Measurements from ENCODE around the gene ME3. TPM values are rescaled to one million over a fixed set of nuclear protein-coding genes. Genes with fewer than 3 reads are reported as not detected.
A peak's percentile ranks its signal among the peaks of the same experiment; 100 is the strongest.

ME3 gene
- total RNA-seq, 1 experiment from 2014 or later: 0.30 TPM

DNA sequence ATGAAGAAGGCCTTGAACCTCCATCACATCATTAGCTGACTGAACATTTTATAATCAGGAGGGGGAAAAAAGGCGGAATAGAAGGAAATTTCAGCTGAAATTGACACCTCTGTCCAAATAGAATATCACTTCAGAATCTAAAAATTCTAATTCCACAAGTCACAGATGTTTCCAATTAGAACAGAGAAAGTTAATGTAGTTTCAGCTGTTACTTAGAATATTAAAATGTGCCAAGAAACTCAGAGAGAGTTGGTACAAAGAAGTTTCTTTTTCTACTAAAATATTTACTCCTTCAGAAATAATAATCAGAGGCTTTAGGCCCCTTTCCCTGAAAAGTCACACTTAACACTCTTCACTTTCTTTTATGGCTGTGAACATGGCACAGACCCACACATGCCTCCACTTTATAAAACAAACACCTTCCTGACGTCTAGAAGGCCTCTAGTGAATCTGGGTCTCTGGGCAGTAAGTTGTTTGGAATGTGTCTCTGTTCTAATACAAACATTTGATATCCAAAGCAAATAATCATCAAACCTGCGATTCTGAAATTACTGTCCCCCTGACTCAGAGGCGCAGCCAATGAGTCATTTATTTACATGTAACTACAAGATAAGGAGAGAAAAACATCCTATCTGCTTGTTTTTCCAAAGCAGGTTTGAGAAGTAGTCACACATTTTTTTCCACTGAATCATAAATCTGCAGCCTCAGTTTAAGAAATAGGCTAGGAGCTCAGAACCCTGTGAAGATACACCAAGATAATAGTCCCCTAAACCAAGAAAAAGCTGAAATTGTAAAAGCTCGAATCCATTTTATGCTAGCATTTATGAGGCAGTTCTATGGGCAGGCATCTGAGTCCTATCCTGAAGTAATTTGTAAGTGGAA lies 148.4 kb downstream of the ME3 start:
- no TSS peak for BruUV-seq (replicated peaks)
- Histone ChIP-seq H3K9ac (ENCODE audit: low read length) (peak overlapping the region; percentile 51), H3K4me3 (replicated peaks in 1 of 2; ENCODE audit: low read depth in 1 of 2, low read length in 2 of 2) (peak overlapping the region; percentile 5 to 36; a peak in 3 of 4 replicates)

More for the DNA sequence above, 148.4 kb downstream of the ME3 start:
- peak overlapping the region; percentile 80 for H3K27ac ChIP-seq (ENCODE audit: low read depth, low read length)
- no peak for TF ChIP-seq ZFX (IDR thresholded peaks at IDR 0.05)
- TF ChIP-seq CBX3 (IDR thresholded peaks at IDR 0.05; ENCODE audit: low read depth): peak; percentile 73; the same call in 1 of the 2 replicates
- peak; percentile 69; the same call in 1 of the 2 replicates for TF ChIP-seq CEBPB (IDR thresholded peaks at IDR 0.05; ENCODE audit: low read depth)
- TF ChIP-seq SIN3A (IDR thresholded peaks at IDR 0.05; ENCODE audit: low read depth): peak; percentile 58; the same call in 1 of the 2 replicates
- TF ChIP-seq, protein P1, sequence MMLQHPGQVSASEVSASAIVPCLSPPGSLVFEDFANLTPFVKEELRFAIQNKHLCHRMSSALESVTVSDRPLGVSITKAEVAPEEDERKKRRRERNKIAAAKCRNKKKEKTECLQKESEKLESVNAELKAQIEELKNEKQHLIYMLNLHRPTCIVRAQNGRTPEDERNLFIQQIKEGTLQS (IDR thresholded peaks at IDR 0.05): no peak
- TF ChIP-seq RAD21 (IDR thresholded peaks at IDR 0.05; ENCODE audit: low read depth): 0 out of 2 replicates have a peak, but pooled peaks have one; percentile 22
- TF ChIP-seq SP1 (IDR thresholded peaks at IDR 0.05; ENCODE audit: low read depth): peak; percentile 86
- no peak for TF ChIP-seq EZH2 (IDR thresholded peaks at IDR 0.05)
- peak; percentile 37; the same call in 1 of the 2 replicates for TF ChIP-seq POLR2AphosphoS5 (IDR thresholded peaks at IDR 0.05; ENCODE audit: low read depth, low read length)
- no peak for TF ChIP-seq ZBTB33 (IDR thresholded peaks at IDR 0.05; ENCODE audit: extremely low read depth, insufficient replicate concordance, low read length)
- TF ChIP-seq SRF (IDR thresholded peaks at IDR 0.05; ENCODE audit: low read depth): peak; percentile 83
- no peak for TF ChIP-seq POLR2A (IDR thresholded peaks at IDR 0.05; ENCODE audit: borderline replicate concordance, extremely low read depth, insufficient read depth, insufficient read length)
- 0 out of 6 replicates have a peak, but pooled peaks of 1 of the 3 experiments have one; percentile 4 for TF ChIP-seq CTCF (IDR thresholded peaks at IDR 0.05 in 2 of 3, conservative IDR thresholded peaks at IDR 0.05 in 1 of 3; ENCODE audit: borderline replicate concordance in 1 of 3, insufficient read depth in 1 of 3, low read depth in 2 of 3, low read length in 2 of 3)
- no peak for TF ChIP-seq ELF1 (IDR thresholded peaks at IDR 0.05; ENCODE audit: borderline replicate concordance, low read depth)
- TF ChIP-seq MAX (IDR thresholded peaks at IDR 0.05): peak; percentile 51; the same call in 1 of the 2 replicates
- peak; percentile 96 for TF ChIP-seq JUND (IDR thresholded peaks at IDR 0.05)
- TF ChIP-seq FOSL1 (IDR thresholded peaks at IDR 0.05; ENCODE audit: low read depth): peak; percentile 99
- TF ChIP-seq YY1 (IDR thresholded peaks at IDR 0.05; ENCODE audit: extremely low read depth, insufficient replicate concordance, low read depth, low read length): peak; percentile 5
- TF ChIP-seq EGR1 (IDR thresholded peaks at IDR 0.05; ENCODE audit: low read depth): 0 out of 2 replicates have a peak, but pooled peaks have one; percentile 34
- TF ChIP-seq ZNF274 (IDR thresholded peaks at IDR 0.05; ENCODE audit: low read depth, low read length): no peak
- H3K36me3 ChIP-seq (ENCODE audit: control insufficient read depth in 1 of 2, insufficient read depth in 2 of 2, low read length in 2 of 2): no peaks in the 10 kb centered on the region
- DNase-seq (ENCODE audit: low read depth, low spot score) (peak; percentile 91), ATAC-seq (peak; percentile 87)
- intact Hi-C loops (cut with micrococcal nuclease): loop anchor here (5.0 to 10.0 kb wide), 3 partner anchors 51 to 393 kb away; no protein-coding TSS in a partner anchor
- H2AFZ ChIP-seq (ENCODE audit: low read depth, low read length, poor library complexity, severe bottlenecking): no peak overlapping the region
- H3K4me2 ChIP-seq (ENCODE audit: low read length): peak overlapping the region; percentile 73
- ChIA-PET RAD21 (ENCODE audit: low non-redundant PET in 1 of 2, low total read pairs in 2 of 2, uncharacterized antibody in 2 of 2, unreplicated experiment in 2 of 2) (no interaction called here), CTCF (interaction anchor here (1.7 kb wide), 1 partner anchor 84 kb away, joined by 5 read pairs; no protein-coding TSS in a partner anchor), POLR2A (no interaction called here)
- H3K9me3 ChIP-seq (ENCODE audit: control insufficient read depth in 1 of 2, insufficient read depth in 1 of 2, low read depth in 1 of 2, low read length in 2 of 2): no peaks in the 10 kb centered on the region
- H3K79me2 ChIP-seq (ENCODE audit: insufficient read depth, low read length): no peaks in the 10 kb centered on the region
- no peaks in the 10 kb centered on the region for H3K27me3 ChIP-seq (ENCODE audit: insufficient read depth, low read length)
- peaks cover 36 to 42% of the 10 kb centered on the region in 2 experiments for H3K4me1 ChIP-seq (ENCODE audit: control insufficient read depth in 1 of 2, insufficient read depth in 2 of 2, low read length in 2 of 2)
- no peaks in the 10 kb centered on the region for H4K20me1 ChIP-seq (ENCODE audit: insufficient read depth)
- no peaks in the 10 kb centered on the region for H3K9me2 ChIP-seq (ENCODE audit: insufficient read depth)

Data from HCT116 (cell line).